ENCODE data around the gene PEA15. TPM values are rescaled to one million over a fixed set of nuclear protein-coding genes. Genes with fewer than 3 reads are reported as not detected.

Gene PEA15
- total and polyA plus RNA-seq, 2 of the 8 experiments (the other 6 are each of a cell fraction or from before 2014, with no cell fraction given): 71.3 to 75.1 TPM

DNA sequence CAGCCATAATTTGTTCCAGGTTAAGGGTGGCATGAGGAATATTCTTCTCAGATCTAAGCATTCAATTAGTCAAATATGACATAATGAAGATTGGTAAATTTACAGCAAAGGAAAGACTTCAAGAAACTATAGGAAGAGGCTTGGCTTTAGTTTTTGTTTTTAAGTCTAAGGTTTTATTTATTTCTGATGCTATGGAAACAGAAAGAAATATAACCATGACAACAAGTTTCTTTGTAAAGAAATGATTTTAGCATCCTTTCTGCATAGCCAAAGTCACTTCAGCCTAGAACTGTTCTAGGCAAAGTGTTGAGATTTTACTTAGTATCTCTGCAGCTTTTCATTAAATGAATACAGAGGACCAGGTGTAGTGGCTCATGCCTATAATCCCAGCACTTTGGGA, 27.7 kb downstream of the PEA15 start:
- ChIA-PET POLR2A (ENCODE audit: partially characterized antibody) (interaction anchor here (1.0 to 1.6 kb wide), 6 partner anchors 10 to 110 kb away, joined by 3 to 4 read pairs (median 4); no protein-coding TSS in a partner anchor), CTCF (ENCODE audit: partially characterized antibody) (interaction anchor here (0.7 to 3.9 kb wide), 11 partner anchors 10 to 202 kb away, joined by 3 to 20 read pairs (median 5); no protein-coding TSS in a partner anchor)
- Histone ChIP-seq H2AK5ac (ENCODE audit: low read depth, low read length) (no peak overlapping the region), H3K23ac (ENCODE audit: insufficient read length) (no peak overlapping the region), H3K4ac (replicated peaks; ENCODE audit: insufficient read length, low read depth, low read length) (no peak overlapping the region), H3K79me2 (ENCODE audit: control insufficient read depth in 1 of 2, insufficient read depth in 2 of 2, low read length in 2 of 2) (no peaks in the 10 kb centered on the region), H3K23me2 (ENCODE audit: low read depth, low read length) (no peaks in the 10 kb centered on the region), H3K27ac (ENCODE audit: low read depth, low read length) (no peak overlapping the region), H2BK12ac (ENCODE audit: low read depth, low read length) (no peak overlapping the region), H4K5ac (ENCODE audit: insufficient read length, low read depth, low read length) (no peak overlapping the region), H2BK15ac (ENCODE audit: low read length) (no peak overlapping the region), H3K27me3 (replicated peaks in 1 of 4; ENCODE audit: control insufficient read depth in 3 of 4, extremely low read depth in 1 of 4, insufficient read depth in 3 of 4, low read length in 3 of 4) (no peaks in the 10 kb centered on the region), H2AFZ (ENCODE audit: low read length) (no peak overlapping the region), H3K4me1 (replicated peaks in 1 of 4; ENCODE audit: control insufficient read depth in 3 of 4, insufficient read depth in 4 of 4, low read length in 3 of 4) (no peaks in the 10 kb centered on the region), H3K36me3 (ENCODE audit: control insufficient read depth in 2 of 4, insufficient read depth in 4 of 4, low read length in 3 of 4) (peaks cover 12 to 67% (median 48%) of the 10 kb centered on the region in 4 experiments), H3K9me3 (ENCODE audit: insufficient read depth in 2 of 2, low read depth in 1 of 2, low read length in 1 of 2) (no peaks in the 10 kb centered on the region), H2BK120ac (replicated peaks; ENCODE audit: low read depth, low read length) (no peak overlapping the region), H3K18ac (ENCODE audit: extremely low read depth, low read length) (no peak overlapping the region), H4K91ac (replicated peaks; ENCODE audit: insufficient read length, low read length) (no peak overlapping the region), H3K56ac (replicated peaks; ENCODE audit: insufficient read length, low read depth, low read length) (no peak overlapping the region), H3K79me1 (ENCODE audit: low read depth, low read length) (no peaks in the 10 kb centered on the region), H2BK5ac (ENCODE audit: low read depth, low read length) (no peak overlapping the region), H4K8ac (ENCODE audit: extremely low read depth, insufficient read depth, low read length) (no peak overlapping the region), H2BK20ac (ENCODE audit: low read length) (no peak overlapping the region), H3K4me2 (ENCODE audit: insufficient read depth in 1 of 2, low read depth in 2 of 2, low read length in 2 of 2) (no peak overlapping the region), H4K20me1 (replicated peaks in 1 of 2; ENCODE audit: control insufficient read depth in 1 of 2, insufficient read depth in 2 of 2, low read length in 2 of 2) (peaks cover 0 to 2% of the 10 kb centered on the region in 2 experiments), H3K9ac (replicated peaks in 1 of 4; ENCODE audit: extremely low read depth in 1 of 4, low read depth in 3 of 4, low read length in 3 of 4) (no peak overlapping the region), H3K14ac (ENCODE audit: insufficient read length) (no peak overlapping the region), H3K4me3 (ENCODE audit: extremely low read depth in 1 of 4, insufficient read depth in 2 of 4, low read depth in 3 of 4, low read length in 4 of 4) (no peak overlapping the region)
- TF ChIP-seq KDM4A (IDR thresholded peaks at IDR 0.05; ENCODE audit: low read depth, low read length, severe bottlenecking) (no peak), SP1 (IDR thresholded peaks at IDR 0.05; ENCODE audit: low read depth, low read length) (no peak), HDAC2 (IDR thresholded peaks at IDR 0.05; ENCODE audit: borderline replicate concordance in 1 of 2, low read depth in 2 of 2, low read length in 2 of 2) (no peak), CHD2 (IDR thresholded peaks at IDR 0.05; ENCODE audit: low read length) (no peak), CHD1 (IDR thresholded peaks at IDR 0.05; ENCODE audit: low read depth, low read length) (no peak), POLR2A (IDR thresholded peaks at IDR 0.05; ENCODE audit: control extremely low read depth in 1 of 2, low read depth in 2 of 2, low read length in 2 of 2) (no peak), JUN (IDR thresholded peaks at IDR 0.05; ENCODE audit: low read depth, low read length) (no peak), RFX5 (IDR thresholded peaks at IDR 0.05; ENCODE audit: borderline replicate concordance, low read depth, low read length) (no peak), TAF1 (IDR thresholded peaks at IDR 0.05; ENCODE audit: low read depth, low read length) (no peak), RNF2 (IDR thresholded peaks at IDR 0.05; ENCODE audit: borderline replicate concordance, low read depth, low read length, missing control alignments, poor library complexity, severe bottlenecking) (no peak)
- FAIRE-seq (no peak), DNase-seq (ENCODE audit: low read depth in 1 of 2, low spot score in 2 of 2) (no peak)
